Esophagus muscularis mucosa (tissue), 3 donors: ENCODE results near the gene IGIP.

Experiments
- CTCF ChIP-seq, 3 experiments: fragments of 200-600 bp in 2 of 3; fragments of 450-650 bp in 1 of 3; sonication (generic) in 2 of 3; IDR thresholded peaks; one replicate each; pipeline ENCODE4 v1.5.1; 2017 to 2019; ENCODE audit warnings: antibody characterized with exemption in 3 of 3, mild to moderate bottlenecking in 2 of 3, moderate library complexity in 1 of 3
- POLR2A ChIP-seq: fragments of 450-650 bp; IDR thresholded peaks from one replicate; pipeline ENCODE4 v1.6.1; 2017; ENCODE audit warnings: antibody characterized with exemption, moderate library complexity, mild to moderate bottlenecking, low read depth
- POLR2AphosphoS5 ChIP-seq, 2 donors: sonication (generic); formaldehyde crosslinking; IDR thresholded peaks; one replicate each; pipeline ENCODE4 v1.6.1; 2017; ENCODE audit warnings: antibody characterized with exemption in 2 of 2

- TF ChIP-seq POLR2AphosphoS5 (IDR thresholded peaks at IDR 0.05) (no peak), CTCF (IDR thresholded peaks at IDR 0.05) (no peak), POLR2A (no peak)
Observed at GRCh38 chr5:140136624-140137023, 10.9 kb downstream of the IGIP start.
